Spleen (tissue), 11 donors: ENCODE measurements around the gene KRTAP1-5. TPM values are rescaled to one million over a fixed set of nuclear protein-coding genes. Genes with fewer than 3 reads are reported as not detected.
"Not testable (repeated sequence)": the region's sequence is repeated elsewhere in the genome, so short reads cannot be mapped to it uniquely, and the experiment has no call there.

Experiments used
- DNase-seq: peaks from one replicate; pipeline ENCODE4 v3.0.0-alpha.2; 2020
- H3K27ac ChIP-seq, 8 donors: fragments of 200-600 bp; sonication (generic) in 7 of 8; 1 replicate in 4 of 8; 2 replicates in 4 of 8; pipeline versions ENCODE4 v1.5.0 to v1.8.0; 2016 to 2021; ENCODE audit warnings: inconsistent platforms in 4 of 8, mild to moderate bottlenecking in 4 of 8, moderate library complexity in 1 of 8
- H3K27me3 ChIP-seq, 7 donors: fragments of 200-600 bp; sonication (generic) in 6 of 7; replicated peaks in 1 of 7; 1 replicate in 4 of 7; 2 replicates in 3 of 7; pipeline versions ENCODE4 v1.5.0 to v1.8.0; 2016 to 2021; ENCODE audit warnings: inconsistent platforms in 3 of 7, mild to moderate bottlenecking in 1 of 7
- H3K36me3 ChIP-seq, 6 donors: fragments of 200-600 bp; sonication (generic) in 5 of 6; 1 replicate in 4 of 6; 2 replicates in 2 of 6; pipeline versions ENCODE4 v1.5.0 to v1.8.0; 2016 to 2021; ENCODE audit warnings: inconsistent platforms in 2 of 6
- H3K4me1 ChIP-seq, 6 donors: fragments of 200-600 bp; sonication (generic) in 5 of 6; 1 replicate in 3 of 6; 2 replicates in 3 of 6; pipeline versions ENCODE4 v1.5.0 to v1.8.0; 2016 to 2021; ENCODE audit warnings: inconsistent platforms in 3 of 6
- H3K4me3 ChIP-seq, 8 donors: fragments of 200-600 bp; sonication (generic) in 7 of 8; 1 replicate in 4 of 8; 2 replicates in 4 of 8; pipeline versions ENCODE4 v1.5.0 to v1.8.0; 2016 to 2021; ENCODE audit warnings: inconsistent platforms in 4 of 8, mild to moderate bottlenecking in 4 of 8, moderate library complexity in 2 of 8
- H3K9me3 ChIP-seq, 8 donors: fragments of 200-600 bp; sonication (generic) in 7 of 8; 1 replicate in 4 of 8; 2 replicates in 4 of 8; pipeline versions ENCODE4 v1.5.0 to v1.8.0; 2016 to 2021; ENCODE audit warnings: inconsistent platforms in 4 of 8
- POLR2A ChIP-seq, 3 donors: fragments of 450-650 bp; IDR thresholded peaks; one replicate each; pipeline ENCODE4 v1.5.1; 2017; ENCODE audit warnings: antibody characterized with exemption in 3 of 3, mild to moderate bottlenecking in 1 of 3
- POLR2AphosphoS5 ChIP-seq, 3 donors: sonication (generic); formaldehyde crosslinking; IDR thresholded peaks; one replicate each; pipeline ENCODE4 v1.5.1; 2017; ENCODE audit warnings: antibody characterized with exemption in 3 of 3
- WGBS, 5 donors: extraction: QIAGEN DNeasy Blood & Tissue Kit in 3 of 5; methylation state at CpG; one replicate each; pipeline versions ENCODE4 v1.1.5 to v1.1.7; 2013 to 2018; 5-methylcytosine and 5-hydroxymethylcytosine counted together
- intact Hi-C: fragments of 100-400 bp; cut with DNase I; formaldehyde crosslinking; loops from one replicate; pipeline ENCODE4 v1.15.0; 2023; ENCODE audit warnings: low total_unique reads
- polyA plus RNA-seq, 3 donors: library from polyadenylated mRNA; stranded (reverse); fragments of 200-250 nt; gene quantifications; one replicate each; pipeline ENCODE4 v1.2.1, GENCODE V29; 2013
- total RNA-seq, 7 donors: library from RNA; depleted of rRNA in 3 of 7; stranded (reverse); fragments of >200 nt in 3 of 7; fragmentation: NEBNext Ultra II Directional in 4 of 7; extraction: Animal tissue kit (Norgen Biotek cat#: 25700) in 4 of 7; gene quantifications; one replicate each; pipeline versions ENCODE4 v1.1.0 to v1.2.1, GENCODE V29; 2016 to 2021
- TF ChIP-seq, protein P1 (sequence below), 11 experiments: fragments of 200-600 bp in 7 of 11; fragments of 450-650 bp in 4 of 11; sonication (generic) in 4 of 11; IDR thresholded peaks in 8 of 11; conservative IDR thresholded peaks in 3 of 11; 1 replicate in 7 of 11; 2 replicates in 4 of 11; pipeline versions ENCODE4 v1.4.0 to v1.8.0; 2016 to 2021; ENCODE audit warnings: antibody characterized with exemption in 11 of 11, inconsistent platforms in 4 of 11, mild to moderate bottlenecking in 1 of 11
- donor health status: healthy with polysubstance abuse.
- donor health status: DM: no; HTN: no; CAD: no; lungs with moderate emphysema.
- donor health status: DM: no; HTN: no; CAD: no.
- donor health status: Bipolar disorder and iron deficiency.
- donor health status: healthy.
- donor health status: DM: no; HTN: no; CAD: no.
- donor health status: DM: yes; HTN: yes; CAD: no.

The KRTAP1-5 gene
- total and polyA plus RNA-seq, 10 donors, result not detected

DNA sequence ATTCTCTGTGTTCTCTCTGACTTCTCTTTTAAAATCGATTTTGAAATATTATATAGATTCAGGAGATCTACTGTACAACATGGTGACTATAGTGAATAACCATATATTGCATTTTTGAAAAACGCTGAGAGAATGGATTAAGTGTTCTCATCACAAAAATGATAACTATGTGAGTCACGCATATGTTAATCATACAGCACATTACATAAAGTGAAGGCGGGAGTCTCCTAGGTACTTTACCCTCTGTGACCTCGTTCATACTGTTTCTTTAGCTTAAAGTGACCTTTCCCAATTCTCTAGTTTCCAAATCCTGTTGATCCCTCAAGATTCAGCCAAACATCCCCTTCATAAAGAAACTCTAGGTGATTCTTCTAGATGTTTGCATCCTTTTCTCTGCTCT is 24.2 kb downstream of the KRTAP1-5 start:
- no peak for DNase-seq
- Histone ChIP-seq H3K27ac (no peak overlapping the region), H3K9me3 (no peaks in the 10 kb centered on the region), H3K36me3 (no peaks in the 10 kb centered on the region), H3K4me1 (no peaks in the 10 kb centered on the region), H3K4me3 (no peak overlapping the region), H3K27me3 (peaks cover 0 to 12% (median 0%) of the 10 kb centered on the region in 7 donors)
- intact Hi-C loops, result no loop called here
- 57 to 80% (median 69%) methylated on average over 5 of the region's 5 CpGs for WGBS, 5 donors
- no peak for TF ChIP-seq POLR2A (IDR thresholded peaks at IDR 0.05)

DNA sequence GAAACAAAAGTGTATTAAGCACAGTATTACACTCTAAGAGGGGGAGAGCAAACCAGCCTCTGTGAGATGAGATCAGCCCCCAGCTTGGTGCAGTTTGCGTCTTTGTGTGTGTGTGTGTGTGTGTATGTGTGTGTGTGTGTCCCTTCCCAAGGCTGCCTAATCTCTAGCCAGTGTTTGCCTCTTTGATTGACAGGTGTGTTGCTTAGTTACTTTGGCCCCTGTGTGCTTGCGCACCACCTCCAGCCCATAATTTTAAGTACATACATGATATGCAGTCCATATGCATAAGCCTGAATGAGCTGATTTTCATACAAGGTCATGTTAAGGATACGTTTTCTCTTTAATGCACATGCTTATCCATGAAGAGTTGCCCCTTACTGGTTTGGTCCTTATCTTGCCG is 25.2 kb downstream of the KRTAP1-5 start:
- no peak overlapping the region for H3K4me3 ChIP-seq
- TF ChIP-seq, protein P1, sequence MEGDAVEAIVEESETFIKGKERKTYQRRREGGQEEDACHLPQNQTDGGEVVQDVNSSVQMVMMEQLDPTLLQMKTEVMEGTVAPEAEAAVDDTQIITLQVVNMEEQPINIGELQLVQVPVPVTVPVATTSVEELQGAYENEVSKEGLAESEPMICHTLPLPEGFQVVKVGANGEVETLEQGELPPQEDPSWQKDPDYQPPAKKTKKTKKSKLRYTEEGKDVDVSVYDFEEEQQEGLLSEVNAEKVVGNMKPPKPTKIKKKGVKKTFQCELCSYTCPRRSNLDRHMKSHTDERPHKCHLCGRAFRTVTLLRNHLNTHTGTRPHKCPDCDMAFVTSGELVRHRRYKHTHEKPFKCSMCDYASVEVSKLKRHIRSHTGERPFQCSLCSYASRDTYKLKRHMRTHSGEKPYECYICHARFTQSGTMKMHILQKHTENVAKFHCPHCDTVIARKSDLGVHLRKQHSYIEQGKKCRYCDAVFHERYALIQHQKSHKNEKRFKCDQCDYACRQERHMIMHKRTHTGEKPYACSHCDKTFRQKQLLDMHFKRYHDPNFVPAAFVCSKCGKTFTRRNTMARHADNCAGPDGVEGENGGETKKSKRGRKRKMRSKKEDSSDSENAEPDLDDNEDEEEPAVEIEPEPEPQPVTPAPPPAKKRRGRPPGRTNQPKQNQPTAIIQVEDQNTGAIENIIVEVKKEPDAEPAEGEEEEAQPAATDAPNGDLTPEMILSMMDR (IDR thresholded peaks at IDR 0.05 in 8 of 11, conservative IDR thresholded peaks at IDR 0.05 in 3 of 11), result no peak
- TF ChIP-seq POLR2AphosphoS5 (IDR thresholded peaks at IDR 0.05) (no peak), POLR2A (IDR thresholded peaks at IDR 0.05) (no peak)
- no peaks in the 10 kb centered on the region for H3K36me3 ChIP-seq
- H3K9me3 ChIP-seq, result no peaks in the 10 kb centered on the region
- no peak overlapping the region for H3K27ac ChIP-seq
- WGBS, 5 donors, result 85 to 93% (median 88%) methylated on average over 4 of the region's 4 CpGs
- intact Hi-C loops, result no loop called here
- H3K27me3 ChIP-seq, result peaks cover 0 to 22% (median 0%) of the 10 kb centered on the region in 7 donors
- DNase-seq, result no peak
- no peaks in the 10 kb centered on the region for H3K4me1 ChIP-seq

DNA sequence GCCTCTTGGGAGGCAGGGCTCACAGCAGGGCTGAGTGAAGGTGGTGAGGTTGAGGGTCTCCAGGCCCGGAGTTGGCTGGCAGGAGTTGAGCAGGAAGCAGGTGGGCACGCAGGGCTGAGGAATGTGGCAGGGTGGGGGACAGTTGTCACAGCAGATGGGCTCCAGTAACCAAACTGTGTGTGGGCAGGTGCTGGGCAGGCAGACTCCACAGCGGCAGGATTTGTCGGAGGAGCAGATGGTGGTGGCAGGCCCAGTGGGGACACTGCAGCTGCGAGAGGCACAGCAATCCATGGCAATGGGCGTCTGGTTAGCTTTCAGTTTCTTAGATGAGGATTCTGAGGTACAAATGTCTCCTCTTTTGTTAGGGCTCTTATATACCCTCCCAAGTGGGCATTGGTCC is 27.4 kb downstream of the KRTAP1-5 start, which contains the start of gene KRTAP3-2:
KRTAP3-2 (minus strand) TSS at position 344 of the 400 bp plus-strand sequence; CDS start at position 291, 53 bp downstream.
- intact Hi-C loops, result not testable (repeated sequence)
- 80 to 91% (median 86%) methylated on average over 5 to 6 of the region's 6 CpGs for WGBS, 5 donors

DNA sequence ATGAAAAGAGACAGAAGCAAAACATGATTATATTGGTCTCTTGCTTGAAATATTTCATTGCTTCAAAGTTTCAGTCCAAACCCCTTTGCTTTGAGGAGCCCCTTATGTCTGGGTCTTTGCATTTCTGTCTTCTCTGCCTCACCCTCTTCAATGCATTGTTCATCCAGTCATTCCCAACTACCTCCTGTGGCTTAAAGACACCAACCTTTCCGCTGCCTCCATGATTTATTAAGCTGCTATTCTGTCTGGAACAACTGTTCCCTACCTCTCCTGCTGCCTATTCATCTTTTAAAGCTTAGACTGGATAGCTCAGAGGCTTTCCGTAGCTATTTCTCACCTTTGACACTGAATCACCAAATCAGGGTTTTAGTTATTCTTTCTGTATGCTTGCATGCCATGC is 29.6 kb downstream of the KRTAP1-5 start:
- TF ChIP-seq POLR2AphosphoS5 (IDR thresholded peaks at IDR 0.05) (no peak), POLR2A (IDR thresholded peaks at IDR 0.05) (no peak)
- TF ChIP-seq, protein P1 (IDR thresholded peaks at IDR 0.05 in 8 of 11, conservative IDR thresholded peaks at IDR 0.05 in 3 of 11), result no peak
- peaks cover 0 to 37% (median 0%) of the 10 kb centered on the region in 7 donors for H3K27me3 ChIP-seq
- H3K27ac ChIP-seq, result no peak overlapping the region

More for the DNA sequence above, 27.4 kb downstream of the KRTAP1-5 start, which contains the start of gene KRTAP3-2:
- peaks cover 0 to 32% (median 0%) of the 10 kb centered on the region in 7 donors for H3K27me3 ChIP-seq
- not testable (repeated sequence) for H3K27ac ChIP-seq, H3K9me3 ChIP-seq, H3K4me1 ChIP-seq, H3K36me3 ChIP-seq, H3K4me3 ChIP-seq, DNase-seq

DNA sequence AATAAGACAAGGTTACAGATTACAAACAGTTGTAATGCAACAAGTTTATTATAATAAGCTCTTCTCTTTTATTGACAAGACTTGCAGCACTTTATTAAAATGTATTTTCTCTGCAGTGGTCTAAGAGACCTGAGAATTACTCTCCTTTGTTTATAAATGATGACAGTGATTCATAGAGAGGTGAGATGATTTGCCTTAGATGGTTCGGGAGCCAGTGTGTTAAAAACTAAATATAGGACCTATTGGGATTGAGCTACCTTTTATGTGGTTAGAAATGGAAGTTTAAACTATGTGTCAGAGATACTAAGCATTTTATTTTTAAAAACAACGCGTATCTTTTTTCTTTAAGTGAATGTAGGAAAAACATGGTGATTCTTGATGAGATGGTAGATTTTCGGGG is 30.2 kb downstream of the KRTAP1-5 start:
- Histone ChIP-seq H3K9me3 (no peaks in the 10 kb centered on the region), H3K27me3 (peaks cover 0 to 41% (median 0%) of the 10 kb centered on the region in 7 donors), H3K27ac (no peak overlapping the region), H3K36me3 (no peaks in the 10 kb centered on the region), H3K4me3 (no peak overlapping the region), H3K4me1 (no peaks in the 10 kb centered on the region)
- intact Hi-C loops, result no loop called here
- no peak for DNase-seq
- TF ChIP-seq POLR2AphosphoS5 (IDR thresholded peaks at IDR 0.05), result no peak
- TF ChIP-seq, protein P1 (IDR thresholded peaks at IDR 0.05 in 8 of 11, conservative IDR thresholded peaks at IDR 0.05 in 3 of 11), result no peak
- no peak for TF ChIP-seq POLR2A (IDR thresholded peaks at IDR 0.05)
- WGBS, 5 donors, result 76 to 86% (median 85%) methylated on average over 4 of the region's 4 CpGs

More for the DNA sequence above, 29.6 kb downstream of the KRTAP1-5 start:
- Histone ChIP-seq H3K4me1 (no peaks in the 10 kb centered on the region), H3K9me3 (no peaks in the 10 kb centered on the region), H3K4me3 (no peak overlapping the region), H3K36me3 (no peaks in the 10 kb centered on the region)
- WGBS, 5 donors, result 56 to 88% (median 76%) methylated on average over 2 of the region's 2 CpGs
- DNase-seq, result no peak
- intact Hi-C loops, result no loop called here
